Mesenteric fat pad (tissue), 1 donor: ENCODE data around the gene RHBDL1. TPM values are rescaled to one million over a fixed set of nuclear protein-coding genes. Genes with fewer than 3 reads are reported as not detected.

ENCODE experiments used
- total RNA-seq: library from RNA; stranded (reverse); fragmentation: NEBNext Ultra II Directional; extraction: Animal tissue kit (Norgen Biotek cat#: 25700); gene quantifications from one replicate; pipeline ENCODE4 v1.2.1, GENCODE V29; 2021
- donor health status: DM: yes; HTN: yes; CAD: no.

Gene RHBDL1
- total RNA-seq, 1 donor from 2014 or later: 0.84 TPM

Other genes with a start within 250 kb of the RHBDL1 start
- 49.2 TPM for gene CAPN15, start 148.0 kb upstream of the RHBDL1 start, total RNA-seq
- not detected for gene PRR35, start 115.3 kb upstream of the RHBDL1 start, total RNA-seq
- gene NHLRC4, start 108.7 kb upstream of the RHBDL1 start, total RNA-seq: 1.3 TPM
- 32.4 TPM for gene PIGQ, start 105.7 kb upstream of the RHBDL1 start, total RNA-seq
- 17.3 TPM for gene RAB40C, start 85.6 kb upstream of the RHBDL1 start, total RNA-seq
- gene WFIKKN1, start 44.7 kb upstream of the RHBDL1 start, total RNA-seq: 0.55 TPM
- 62.2 TPM for gene METTL26, start 39.4 kb upstream of the RHBDL1 start, total RNA-seq
- gene MCRIP2, start 33.8 kb upstream of the RHBDL1 start, total RNA-seq: 34.7 TPM
- 21.1 TPM for gene WDR90, start 26.3 kb upstream of the RHBDL1 start, total RNA-seq
- 73.9 TPM for gene RHOT2, start 7.5 kb upstream of the RHBDL1 start, total RNA-seq
- 109 TPM for gene STUB1, start 4.7 kb downstream of the RHBDL1 start, total RNA-seq
- gene JMJD8, start 8.7 kb downstream of the RHBDL1 start, total RNA-seq: 55.3 TPM
- gene WDR24, start 14.7 kb downstream of the RHBDL1 start, total RNA-seq: 8.1 TPM
- gene FBXL16, start 30.1 kb downstream of the RHBDL1 start, total RNA-seq: not detected
- gene METRN, start 39.4 kb downstream of the RHBDL1 start, total RNA-seq: 30.3 TPM
- 30.9 TPM for gene ANTKMT, start 45.5 kb downstream of the RHBDL1 start, total RNA-seq
- gene CCDC78, start 50.8 kb downstream of the RHBDL1 start, total RNA-seq: 1.0 TPM
- 7.4 TPM for gene HAGHL, start 51.4 kb downstream of the RHBDL1 start, total RNA-seq
- gene CIAO3, start 65.3 kb downstream of the RHBDL1 start, total RNA-seq: 21.0 TPM
- not detected for gene MSLN, start 85.1 kb downstream of the RHBDL1 start, total RNA-seq
- 16.8 TPM for gene RPUSD1, start 112.7 kb downstream of the RHBDL1 start, total RNA-seq
- 5.6 TPM for gene CHTF18, start 112.9 kb downstream of the RHBDL1 start, total RNA-seq
- not detected for gene GNG13, start 125.1 kb downstream of the RHBDL1 start, total RNA-seq